ENCODE data around the gene GLRA2.

DNA sequence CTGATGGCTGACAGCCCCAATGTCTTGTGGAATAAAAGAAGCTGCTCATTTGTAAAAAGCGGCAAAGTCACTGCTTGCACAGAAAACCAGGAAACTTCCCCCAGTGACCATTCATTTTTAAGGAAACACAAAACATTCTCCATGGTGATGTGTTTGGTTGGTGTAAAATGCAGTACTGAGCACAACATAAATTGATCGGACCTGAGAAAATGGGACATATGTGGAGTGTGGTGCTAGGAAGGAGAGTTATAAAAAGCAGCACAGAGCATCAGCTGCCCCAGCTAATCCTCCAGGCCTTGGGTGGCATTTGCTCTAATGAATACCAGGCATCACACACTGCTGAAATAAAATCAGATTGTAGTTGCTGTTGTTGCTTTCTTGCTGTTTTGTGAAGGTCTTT, 55.2 kb downstream of the GLRA2 start:
- TF ChIP-seq POLR2A (IDR thresholded peaks at IDR 0.05), result no peak
- TF ChIP-seq, protein P1, sequence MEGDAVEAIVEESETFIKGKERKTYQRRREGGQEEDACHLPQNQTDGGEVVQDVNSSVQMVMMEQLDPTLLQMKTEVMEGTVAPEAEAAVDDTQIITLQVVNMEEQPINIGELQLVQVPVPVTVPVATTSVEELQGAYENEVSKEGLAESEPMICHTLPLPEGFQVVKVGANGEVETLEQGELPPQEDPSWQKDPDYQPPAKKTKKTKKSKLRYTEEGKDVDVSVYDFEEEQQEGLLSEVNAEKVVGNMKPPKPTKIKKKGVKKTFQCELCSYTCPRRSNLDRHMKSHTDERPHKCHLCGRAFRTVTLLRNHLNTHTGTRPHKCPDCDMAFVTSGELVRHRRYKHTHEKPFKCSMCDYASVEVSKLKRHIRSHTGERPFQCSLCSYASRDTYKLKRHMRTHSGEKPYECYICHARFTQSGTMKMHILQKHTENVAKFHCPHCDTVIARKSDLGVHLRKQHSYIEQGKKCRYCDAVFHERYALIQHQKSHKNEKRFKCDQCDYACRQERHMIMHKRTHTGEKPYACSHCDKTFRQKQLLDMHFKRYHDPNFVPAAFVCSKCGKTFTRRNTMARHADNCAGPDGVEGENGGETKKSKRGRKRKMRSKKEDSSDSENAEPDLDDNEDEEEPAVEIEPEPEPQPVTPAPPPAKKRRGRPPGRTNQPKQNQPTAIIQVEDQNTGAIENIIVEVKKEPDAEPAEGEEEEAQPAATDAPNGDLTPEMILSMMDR (IDR thresholded peaks at IDR 0.05), result no peak
